Measurements from ENCODE around the gene PUM1. TPM values are rescaled to one million over a fixed set of nuclear protein-coding genes. Genes with fewer than 3 reads are reported as not detected.

Gene PUM1
- total RNA-seq, 1 donor from 2014 or later: 121 TPM

GRCh38 chr1:30895944-30896660 lies 169.4 kb downstream of the PUM1 start:
- intact Hi-C loops (cut with DNase I): no loop called here
- no peak for DNase-seq
- ATAC-seq: no peak
- no peak for TF ChIP-seq CTCF (IDR thresholded peaks at IDR 0.05)
- H3K27ac ChIP-seq: no peak overlapping the region
- H3K36me3 ChIP-seq: no peaks in the 10 kb centered on the region
- no peak overlapping the region for H3K4me3 ChIP-seq
- H3K9me3 ChIP-seq: no peaks in the 10 kb centered on the region
- H3K4me1 ChIP-seq: peaks cover 16% of the 10 kb centered on the region
- H3K27me3 ChIP-seq (ENCODE audit: low read depth): no peaks in the 10 kb centered on the region

GRCh38 chr1:30895382-30895943 lies 170.1 kb downstream of the PUM1 start:
- TF ChIP-seq CTCF (IDR thresholded peaks at IDR 0.05): no peak
- Histone ChIP-seq H3K9me3 (no peaks in the 10 kb centered on the region), H3K27ac (no peak overlapping the region), H3K4me3 (no peak overlapping the region), H3K36me3 (no peaks in the 10 kb centered on the region), H3K27me3 (ENCODE audit: low read depth) (no peaks in the 10 kb centered on the region), H3K4me1 (peaks cover 14% of the 10 kb centered on the region)
- DNase-seq (no peak), ATAC-seq (no peak)
- intact Hi-C loops (cut with DNase I): no loop called here

- ATAC-seq: no peak
- Histone ChIP-seq H3K27me3 (ENCODE audit: low read depth) (no peaks in the 10 kb centered on the region), H3K36me3 (no peaks in the 10 kb centered on the region), H3K27ac (no peak overlapping the region), H3K4me3 (no peak overlapping the region), H3K4me1 (peaks cover 14% of the 10 kb centered on the region), H3K9me3 (no peaks in the 10 kb centered on the region)
- TF ChIP-seq CTCF (IDR thresholded peaks at IDR 0.05): no peak
- intact Hi-C loops (cut with DNase I): no loop called here
- no peak for DNase-seq
These were observed 171.0 kb downstream of the PUM1 start for GRCh38 chr1:30894508-30894973.

- no peaks in the 10 kb centered on the region for H3K36me3 ChIP-seq
- H3K27me3 ChIP-seq (ENCODE audit: low read depth): no peaks in the 10 kb centered on the region
- ATAC-seq: no peak
- peaks cover 19% of the 10 kb centered on the region for H3K4me1 ChIP-seq
- H3K4me3 ChIP-seq: no peak overlapping the region
- TF ChIP-seq CTCF (IDR thresholded peaks at IDR 0.05): no peak
- H3K9me3 ChIP-seq: no peaks in the 10 kb centered on the region
- no peak for DNase-seq
- intact Hi-C loops (cut with DNase I): no loop called here
- H3K27ac ChIP-seq: no peak overlapping the region
These were observed 171.6 kb downstream of the PUM1 start for GRCh38 chr1:30893776-30894507.

GRCh38 chr1:30892671-30893073 lies 172.8 kb downstream of the PUM1 start:
- Histone ChIP-seq H3K4me1 (peaks cover 31% of the 10 kb centered on the region), H3K27ac (no peak overlapping the region), H3K36me3 (no peaks in the 10 kb centered on the region), H3K9me3 (no peaks in the 10 kb centered on the region), H3K27me3 (ENCODE audit: low read depth) (no peaks in the 10 kb centered on the region), H3K4me3 (no peak overlapping the region)
- no peak for DNase-seq
- intact Hi-C loops (cut with DNase I): no loop called here
- no peak for TF ChIP-seq CTCF (IDR thresholded peaks at IDR 0.05)
- no peak for ATAC-seq
